NK-92 (cell line): ENCODE data around the gene DLEC1.
"Not testable (repeated sequence)": the region's sequence is repeated elsewhere in the genome, so short reads cannot be mapped to it uniquely, and the experiment has no call there.

Experiments used
- DNase-seq: peaks from one replicate; lab custom pipeline; 2025; ENCODE audit not compliant: unreplicated experiment; lab: John Stamatoyannopoulos, UW

The DLEC1 gene

GRCh38 chr3:38018296-38019266, 20.4 kb upstream of the DLEC1 start:
- DNase-seq = no peak

- no peak for DNase-seq
Observed at GRCh38 chr3:38019658-38020341, 19.2 kb upstream of the DLEC1 start.

- DNase-seq = no peak
Observed at GRCh38 chr3:38020342-38020726, 18.7 kb upstream of the DLEC1 start.

DNA sequence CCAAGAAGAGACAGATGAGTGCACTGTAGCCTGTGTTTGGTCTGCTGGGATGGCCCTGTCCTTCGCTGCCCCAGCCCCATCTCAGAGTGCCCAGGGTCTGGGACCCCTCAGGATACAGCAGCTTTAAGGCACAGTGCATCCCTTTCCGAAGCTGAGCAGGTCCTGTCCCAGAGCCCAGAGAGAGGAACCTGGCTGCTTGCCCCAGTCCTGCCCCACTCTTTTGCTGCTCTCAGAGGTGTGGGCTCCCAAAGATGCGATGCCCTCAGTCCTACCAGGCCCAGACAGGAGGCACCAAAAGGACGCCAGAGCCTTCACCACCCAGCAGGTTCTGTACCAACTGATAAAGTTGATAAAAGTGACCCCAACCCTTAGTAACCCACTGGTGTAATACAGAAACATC, 17.8 kb upstream of the DLEC1 start:
- DNase-seq = no peak

DNA sequence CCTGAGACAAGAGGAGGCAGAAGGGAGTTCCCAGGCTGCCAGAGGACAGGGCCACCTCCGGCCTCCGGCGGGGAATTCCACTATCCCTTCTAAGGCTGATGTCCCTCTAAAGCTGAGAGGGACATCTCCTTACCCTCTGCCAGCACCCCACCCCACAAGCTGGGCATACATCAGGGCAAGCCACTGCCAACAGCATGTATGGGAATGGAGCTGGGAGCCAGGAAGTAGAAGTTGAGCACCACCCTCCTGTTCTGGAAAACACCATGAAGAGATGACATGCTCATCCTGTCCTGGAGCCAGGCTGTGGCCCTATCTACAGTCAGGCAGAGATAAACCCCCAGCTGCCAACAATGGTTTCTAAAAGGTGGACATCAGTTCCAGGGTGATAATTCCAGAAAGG, 16.7 kb upstream of the DLEC1 start:
- no peak for DNase-seq

GRCh38 chr3:38022896-38023709, 15.9 kb upstream of the DLEC1 start:
- no peak for DNase-seq

- DNase-seq = no peak
Observed at GRCh38 chr3:38026856-38027255, 12.2 kb upstream of the DLEC1 start.

DNA sequence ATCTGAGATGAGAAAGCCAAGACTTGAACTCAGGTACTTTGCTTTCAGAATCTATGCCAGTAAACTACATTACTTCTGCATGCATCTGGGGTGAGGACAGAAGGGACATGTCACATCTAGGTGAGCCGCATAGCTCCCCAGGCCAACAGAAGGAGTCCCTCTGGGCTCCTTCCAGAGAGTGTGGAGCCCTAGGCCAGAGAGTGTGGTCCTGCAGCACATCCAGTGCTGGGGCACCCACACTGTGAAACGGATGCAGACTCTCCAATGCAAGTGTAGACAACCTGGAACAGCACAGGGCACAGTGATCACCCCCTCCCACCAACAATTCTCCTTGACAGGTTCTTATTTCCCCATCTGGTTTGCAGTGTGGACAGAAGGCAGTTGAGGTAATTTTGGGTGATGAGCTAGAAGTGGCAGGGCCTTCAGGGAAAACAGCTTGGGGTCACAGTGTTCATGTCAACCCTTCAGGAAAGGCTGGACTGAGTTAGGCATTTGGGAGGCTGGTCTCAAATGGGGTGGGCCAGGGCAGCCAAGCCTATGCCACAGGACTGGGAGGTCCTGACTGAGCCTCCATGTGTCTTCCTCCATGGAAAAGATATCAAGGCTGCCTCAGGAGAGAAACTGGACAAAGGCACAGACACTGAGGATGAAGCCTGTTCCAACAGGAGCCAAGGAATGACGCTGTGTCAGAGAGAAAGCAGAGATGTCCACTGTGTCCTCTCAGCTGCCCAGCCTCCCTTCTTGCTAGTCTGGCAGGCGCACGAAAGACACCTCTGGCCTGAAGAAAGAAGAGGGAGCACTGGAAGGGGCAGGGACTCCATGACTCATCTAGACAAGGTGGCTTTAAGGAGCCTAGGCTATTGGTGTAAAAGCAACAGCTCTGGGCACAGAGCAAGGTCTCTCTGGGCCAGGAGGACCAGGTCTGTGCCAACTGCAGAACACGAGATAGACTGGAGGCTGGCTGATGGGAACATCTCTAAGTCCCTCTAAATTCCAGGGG, 11.2 kb upstream of the DLEC1 start:
- DNase-seq = no peak

DNA sequence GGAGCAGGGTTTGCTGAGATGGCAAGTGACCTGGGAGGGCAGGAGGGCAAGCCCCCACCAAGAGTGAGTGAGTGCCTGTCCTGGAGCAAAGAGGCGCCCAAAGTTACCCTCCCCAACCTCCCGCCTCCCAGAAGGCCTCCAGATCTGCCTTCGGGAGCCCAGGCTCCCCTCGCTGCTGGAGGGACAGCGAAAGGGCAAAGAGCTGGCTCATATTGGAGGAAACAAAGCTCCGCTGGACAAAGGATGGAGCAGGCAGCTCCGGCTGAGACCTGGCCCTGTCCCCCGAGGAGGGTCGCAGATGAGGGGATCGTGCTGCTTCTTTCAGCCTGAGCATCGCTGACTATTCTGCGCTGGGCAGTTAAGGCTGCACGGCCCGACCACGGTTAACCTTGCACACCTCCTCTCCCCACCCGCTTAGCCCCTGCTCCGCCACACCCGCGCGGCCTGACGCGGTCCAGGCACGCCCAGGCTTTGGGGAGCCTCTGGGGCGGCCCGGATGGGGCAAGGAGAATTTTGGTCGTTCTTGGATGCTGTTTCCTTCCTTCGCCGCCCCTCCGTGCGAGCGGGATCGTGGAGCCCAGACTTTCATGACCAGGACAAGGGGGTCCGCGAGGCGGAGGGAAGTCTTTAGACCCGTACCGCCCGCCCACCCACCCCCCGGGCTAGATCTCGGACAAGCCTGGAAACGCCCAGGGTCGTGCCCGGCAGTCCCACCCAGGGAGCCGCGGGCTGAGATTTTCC, 10.2 kb upstream of the DLEC1 start:
- DNase-seq = no peak

- no peak for DNase-seq
Observed at GRCh38 chr3:38029400-38030125, 9.4 kb upstream of the DLEC1 start, which contains the start of gene PLCD1. PLCD1 (minus strand) TSS chr3:38029642; CDS start chr3:38029539, 103 bp downstream.

- DNase-seq = no peak
Observed at GRCh38 chr3:38030126-38031021, 8.6 kb upstream of the DLEC1 start.

DNA sequence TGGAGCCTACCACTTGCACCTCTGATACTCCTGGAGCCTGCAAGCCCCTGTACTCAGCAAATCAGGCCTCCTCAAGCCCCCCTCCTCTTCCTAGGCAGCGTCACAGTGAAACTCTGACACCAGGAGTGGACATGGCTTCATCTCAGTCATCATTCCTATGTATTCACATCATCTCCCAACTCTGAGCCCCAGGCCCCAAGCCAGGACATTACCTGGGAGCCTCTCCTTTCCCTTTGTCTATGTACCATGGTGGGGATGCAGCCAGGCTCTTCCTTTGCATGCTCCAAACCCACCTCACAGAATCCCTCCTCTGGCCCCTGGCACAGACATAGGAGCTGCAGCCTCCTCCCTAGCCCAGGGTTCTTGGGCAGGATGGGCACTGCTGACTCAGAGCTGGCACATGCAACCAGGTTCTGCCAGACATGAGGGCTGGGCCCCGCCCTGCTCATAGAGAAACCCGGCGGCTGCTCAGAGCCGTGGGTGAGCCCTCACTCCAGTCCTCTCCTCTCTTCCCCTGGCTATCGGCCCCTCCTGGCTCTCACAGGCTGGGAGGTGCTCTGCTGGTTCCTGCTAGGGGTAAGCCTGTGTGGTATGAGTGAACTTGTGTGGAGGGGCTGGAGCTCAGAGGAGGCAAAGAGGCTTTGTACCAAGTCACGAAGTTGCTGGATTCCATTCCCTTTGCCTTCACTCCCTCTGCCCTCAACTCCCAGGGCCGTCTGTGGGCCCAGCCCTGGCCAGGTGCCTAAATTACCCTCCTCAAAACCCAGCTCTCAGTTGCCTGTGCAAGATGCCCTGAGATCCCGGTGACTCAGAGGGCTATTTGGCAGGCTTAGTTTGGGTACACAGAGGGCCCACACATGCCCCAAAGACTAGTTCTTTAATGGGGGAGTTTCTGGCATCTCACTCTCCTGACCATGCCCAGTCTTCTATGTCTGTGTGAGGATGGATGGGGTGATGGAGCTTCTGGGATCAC, 7.7 kb upstream of the DLEC1 start:
- DNase-seq = no peak

DNA sequence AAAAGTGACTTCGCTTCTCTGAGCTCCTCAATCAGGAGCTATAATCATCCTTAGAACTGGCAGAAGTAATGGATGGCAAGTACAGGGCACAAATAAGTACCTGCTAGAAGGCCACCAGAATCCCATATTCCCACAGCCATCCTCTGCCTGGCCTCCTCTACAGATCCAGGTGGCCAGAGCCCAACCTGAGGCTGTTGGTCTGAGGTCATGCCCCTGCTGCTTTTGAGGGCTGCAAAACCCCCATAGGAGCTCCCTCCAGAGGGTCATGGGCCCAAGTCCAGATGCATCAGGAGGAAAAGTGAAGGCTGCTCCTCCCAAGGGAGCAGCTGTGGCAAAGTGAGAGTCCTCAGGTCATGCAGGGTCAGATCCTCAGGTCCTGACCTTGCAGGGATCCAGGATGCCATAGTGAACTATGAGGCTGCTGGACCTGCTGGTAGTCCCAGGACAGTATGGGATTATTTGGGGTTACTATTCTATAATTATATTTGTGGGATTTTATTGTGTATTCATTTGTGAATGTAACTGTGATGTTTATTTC, 6.6 kb upstream of the DLEC1 start:
- no peak for DNase-seq

GRCh38 chr3:38033586-38033985, 5.4 kb upstream of the DLEC1 start:
- DNase-seq = not testable (repeated sequence)

DNA sequence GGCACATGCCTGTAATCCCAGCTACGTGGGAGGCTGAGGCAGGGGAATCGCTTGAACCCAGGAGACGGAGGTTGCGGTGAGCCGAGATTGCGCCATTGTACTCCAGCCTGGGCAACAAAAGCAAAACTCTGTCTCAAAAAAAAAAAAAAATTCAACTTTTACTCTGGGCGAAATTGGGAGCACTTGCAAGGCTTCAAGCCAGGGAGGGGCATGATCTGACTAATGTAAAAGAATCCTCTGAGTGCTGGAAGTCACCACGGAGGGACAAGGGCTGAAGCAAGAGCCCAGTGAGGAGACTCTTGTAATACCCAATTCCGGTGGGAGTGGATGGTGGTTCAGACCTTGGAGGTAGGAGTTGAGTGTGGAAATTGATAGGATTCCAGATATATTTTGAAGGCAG, 4.7 kb upstream of the DLEC1 start:
- not testable (repeated sequence) for DNase-seq

GRCh38 chr3:38036286-38036685, 2.7 kb upstream of the DLEC1 start:
- no peak for DNase-seq
